NCI-H1417 (cell line): ENCODE data around the gene HOXB6.
A peak's percentile ranks its signal among the peaks of the same experiment; 100 is the strongest.

ENCODE experiments used
- DNase-seq, 3 experiments: peaks; one replicate each; lab custom pipeline; 2025; lab: John Stamatoyannopoulos, UW

Gene HOXB6

GRCh38 chr17:48554412-48555257 lies 50.2 kb downstream of the HOXB6 start:
- peak in 2 of 3 experiments; percentile 77 to 79 for DNase-seq

DNA sequence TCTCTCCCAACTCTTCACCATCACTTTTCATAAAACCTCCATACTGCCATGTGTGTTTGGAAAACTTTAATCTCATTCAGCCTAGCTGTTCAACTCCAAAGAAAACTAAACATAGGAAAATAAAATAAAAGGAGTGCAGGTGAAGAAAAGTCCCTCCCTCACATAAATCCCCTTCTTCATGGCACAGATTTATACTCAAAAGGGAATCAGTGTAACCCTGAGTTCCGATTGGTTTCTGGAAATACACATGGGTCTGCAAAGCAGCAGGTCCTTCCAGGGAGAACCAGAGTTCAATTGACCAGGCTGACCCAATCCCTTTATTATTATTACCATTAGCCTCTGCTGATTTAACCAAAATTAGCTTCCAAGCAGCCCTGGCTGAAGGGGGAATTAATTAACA lies 51.0 kb downstream of the HOXB6 start:
- peak in 1 of 3 experiments; percentile 59 for DNase-seq

DNA sequence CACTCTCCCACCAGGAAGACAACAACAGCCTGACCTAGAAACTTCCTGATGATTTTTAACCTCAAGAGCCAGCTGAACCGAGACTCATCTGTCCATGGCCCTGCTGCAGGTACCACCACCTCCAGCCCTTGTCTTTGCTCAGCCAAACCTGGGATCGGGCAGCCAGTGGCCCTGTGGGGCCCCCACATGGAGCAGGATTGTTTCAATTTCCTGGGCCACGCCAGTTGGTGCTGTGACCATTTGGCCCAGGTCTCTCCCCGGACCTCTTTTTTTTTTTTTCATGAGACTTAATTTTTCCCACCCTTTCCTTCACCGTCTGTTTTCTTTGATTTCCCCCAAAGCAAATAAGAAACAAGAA lies 51.6 kb downstream of the HOXB6 start:
- DNase-seq, result no peak

DNA sequence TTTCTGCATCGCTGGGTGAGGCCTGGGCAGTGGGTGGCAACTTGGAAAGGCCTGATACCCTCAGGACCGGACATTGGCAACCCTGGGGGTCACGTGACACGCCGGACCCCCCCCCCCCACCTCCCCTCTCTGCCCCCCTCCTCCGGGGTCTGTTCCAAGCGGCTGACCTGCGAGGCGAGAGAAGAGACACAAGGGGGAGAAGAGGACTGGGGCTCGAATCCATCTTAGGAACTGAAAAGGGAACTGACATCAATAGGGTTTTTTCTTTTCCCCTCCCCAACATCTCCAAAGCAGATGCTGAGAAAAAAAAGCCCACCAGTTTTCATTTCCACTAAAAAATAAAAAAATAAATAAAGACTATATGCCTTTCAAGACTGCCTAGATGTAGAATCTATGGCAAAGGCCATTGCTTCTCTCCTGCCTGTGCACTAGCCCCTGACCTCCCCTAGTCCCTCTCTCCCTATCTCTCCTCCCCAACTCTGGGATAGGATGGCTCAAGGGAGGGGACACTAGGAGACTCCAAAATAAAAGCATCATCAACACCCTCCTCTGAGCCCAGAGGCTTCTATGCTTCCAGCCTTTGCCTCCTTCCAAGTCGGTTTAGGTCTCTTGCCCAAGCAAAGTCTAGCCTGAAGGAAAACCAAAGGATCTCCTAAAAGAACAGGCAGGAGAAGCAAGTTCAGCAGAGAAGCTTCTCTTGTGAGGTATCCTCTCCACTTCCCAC lies 52.2 kb downstream of the HOXB6 start:
- DNase-seq, result no peak

GRCh38 chr17:48551596-48552465 lies 53.0 kb downstream of the HOXB6 start:
- no peak for DNase-seq

GRCh38 chr17:48551214-48551555 lies 53.6 kb downstream of the HOXB6 start:
- no peak for DNase-seq

GRCh38 chr17:48550502-48551213 lies 54.1 kb downstream of the HOXB6 start:
- DNase-seq, result no peak

DNA sequence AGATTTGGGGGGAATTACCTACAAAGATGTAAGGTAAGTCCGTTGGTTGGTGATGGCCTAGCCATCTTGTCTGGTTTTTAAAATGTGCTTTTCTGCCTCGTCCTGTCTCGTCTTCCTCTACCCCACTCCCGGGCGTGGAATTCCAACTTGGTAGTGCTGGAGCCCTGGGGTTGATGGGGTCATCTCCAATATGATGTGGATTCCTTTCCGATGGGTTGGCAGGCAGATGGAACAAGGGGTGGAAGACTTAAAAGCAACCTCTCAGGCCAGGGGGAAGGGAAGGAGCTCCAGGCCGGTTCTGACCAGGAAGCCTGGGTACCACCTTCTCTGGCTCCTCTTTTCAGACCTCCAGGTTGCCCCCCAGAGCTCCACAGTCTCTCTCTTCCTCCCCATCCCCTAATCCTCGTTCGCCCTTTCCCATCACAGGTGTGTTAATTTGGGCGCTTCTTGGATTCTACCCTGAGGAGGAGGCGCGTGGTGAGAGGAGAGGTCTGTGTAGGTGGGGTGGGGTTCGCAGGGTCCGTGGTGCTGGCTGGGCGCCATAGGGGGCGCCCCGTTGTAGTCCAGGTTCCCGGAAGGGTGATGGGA lies 54.8 kb downstream of the HOXB6 start:
- DNase-seq, result no peak

- no peak for DNase-seq
Observed at GRCh38 chr17:48549281-48549630, 55.5 kb downstream of the HOXB6 start.

DNA sequence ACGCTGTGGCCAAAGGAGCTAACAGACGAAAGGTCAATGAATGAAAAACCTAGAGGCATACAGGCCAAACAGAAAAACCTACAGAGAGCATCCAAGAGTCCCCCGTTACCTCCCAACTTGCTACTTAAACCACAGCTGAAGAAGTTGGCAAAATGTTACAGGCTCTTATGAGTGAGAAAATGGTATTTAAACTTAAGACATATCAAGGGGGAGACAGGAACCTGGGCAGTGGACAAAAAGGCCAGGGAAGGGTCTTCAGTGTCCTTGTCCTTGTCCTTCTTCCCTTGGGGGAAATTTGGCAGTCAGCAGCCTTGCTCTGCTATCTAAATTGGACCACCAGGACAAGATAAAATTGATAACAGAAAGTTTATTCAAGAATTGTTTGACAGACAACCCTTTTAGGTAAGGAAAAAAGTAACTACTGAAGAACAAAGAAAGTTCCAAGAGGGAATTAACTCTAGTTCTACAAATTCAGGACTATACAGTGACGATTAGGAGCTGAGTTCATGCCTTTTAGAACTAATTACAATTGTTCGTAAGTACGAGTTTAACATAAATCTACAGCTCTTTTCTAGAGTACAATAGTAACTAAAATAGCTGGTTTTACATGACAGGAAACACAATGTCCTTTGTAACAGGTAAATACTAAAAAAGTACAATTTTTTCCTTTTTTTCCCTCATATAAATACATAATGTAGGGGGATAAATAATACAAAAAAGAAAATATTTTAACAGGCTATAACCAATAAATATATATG lies 56.1 kb downstream of the HOXB6 start:
- DNase-seq, result no peak

DNA sequence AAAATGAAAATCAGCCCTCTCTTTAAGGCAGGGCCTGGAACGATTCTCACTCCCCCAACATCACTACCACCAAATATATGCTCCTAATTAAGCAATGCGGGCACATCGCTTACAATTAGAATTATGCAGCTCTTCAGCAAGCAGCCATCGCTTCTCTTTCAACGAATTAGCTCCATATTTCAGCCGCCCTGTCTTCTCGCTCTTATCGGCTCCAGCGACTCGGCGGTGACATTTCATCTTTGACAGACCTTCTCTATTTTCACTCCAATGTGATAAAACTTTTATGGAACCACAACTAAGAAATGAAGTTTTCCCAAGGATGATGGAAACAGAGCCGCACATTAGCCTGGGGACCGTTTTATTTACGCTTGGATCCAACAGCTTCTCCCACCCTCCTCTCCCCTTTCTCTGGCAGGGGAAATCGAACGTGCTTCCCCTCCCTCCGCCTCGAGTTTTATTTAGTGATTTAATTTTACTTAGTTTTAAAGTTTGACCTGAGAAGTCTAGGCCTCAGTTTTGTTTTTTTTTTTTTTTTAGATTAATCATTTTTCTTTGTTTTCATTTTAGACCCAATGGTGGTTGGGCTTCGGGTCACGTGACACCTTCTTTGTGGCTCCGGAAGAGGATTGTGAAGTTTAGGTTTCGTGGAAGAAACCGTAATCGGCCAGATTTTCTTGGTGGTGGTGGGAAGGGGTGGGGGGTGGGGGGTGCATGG lies 56.8 kb downstream of the HOXB6 start:
- DNase-seq, result peak in 1 of 3 experiments; percentile 46

GRCh38 chr17:48546924-48547807 lies 57.6 kb downstream of the HOXB6 start:
- DNase-seq, result peak; percentile 46 to 94 (median 78)

DNA sequence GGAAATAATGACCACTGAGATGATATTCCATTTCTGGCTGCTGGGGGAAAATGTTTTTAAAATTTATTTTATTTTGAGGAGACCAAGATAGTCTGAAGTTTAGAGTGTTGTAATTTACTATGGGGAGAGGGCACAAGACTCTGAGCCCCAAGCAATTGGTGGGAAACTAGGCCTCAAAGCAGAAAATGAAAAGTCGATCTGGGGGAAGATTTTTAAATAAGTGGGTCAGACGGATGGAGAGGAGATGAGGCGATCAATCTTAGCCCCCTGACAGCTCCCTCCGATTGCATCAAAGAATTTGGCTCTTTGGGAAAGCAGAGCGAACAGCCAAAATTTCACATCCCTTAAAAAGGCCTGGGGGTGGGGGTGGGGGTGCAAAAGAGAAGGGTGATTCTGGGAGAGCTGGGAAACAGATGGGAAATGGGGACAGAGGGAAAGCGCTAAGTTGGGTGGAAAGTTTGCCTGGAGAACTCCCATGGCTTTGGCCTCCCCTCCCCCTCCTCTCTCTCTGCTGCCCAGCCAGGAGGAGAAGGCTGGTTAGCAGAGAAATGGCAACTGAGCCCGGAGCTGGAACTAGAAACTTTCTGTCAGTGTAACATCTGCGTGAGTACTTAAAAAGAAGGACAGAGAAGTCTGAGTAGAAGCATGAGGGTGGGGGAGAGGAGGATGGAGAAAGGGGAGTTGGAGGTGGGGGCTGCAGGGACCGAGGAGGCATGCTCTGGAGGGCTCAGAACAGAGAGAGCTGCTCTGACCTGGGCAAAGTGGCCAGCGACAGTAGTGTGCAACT lies 58.5 kb downstream of the HOXB6 start:
- DNase-seq, result no peak
